ENCODE results near the gene TNFAIP8L3. TPM values are rescaled to one million over a fixed set of nuclear protein-coding genes. Genes with fewer than 3 reads are reported as not detected.

Gene TNFAIP8L3
- total and polyA plus RNA-seq, 7 donors = 0.52 to 47.3 (median 0.78) TPM

DNA sequence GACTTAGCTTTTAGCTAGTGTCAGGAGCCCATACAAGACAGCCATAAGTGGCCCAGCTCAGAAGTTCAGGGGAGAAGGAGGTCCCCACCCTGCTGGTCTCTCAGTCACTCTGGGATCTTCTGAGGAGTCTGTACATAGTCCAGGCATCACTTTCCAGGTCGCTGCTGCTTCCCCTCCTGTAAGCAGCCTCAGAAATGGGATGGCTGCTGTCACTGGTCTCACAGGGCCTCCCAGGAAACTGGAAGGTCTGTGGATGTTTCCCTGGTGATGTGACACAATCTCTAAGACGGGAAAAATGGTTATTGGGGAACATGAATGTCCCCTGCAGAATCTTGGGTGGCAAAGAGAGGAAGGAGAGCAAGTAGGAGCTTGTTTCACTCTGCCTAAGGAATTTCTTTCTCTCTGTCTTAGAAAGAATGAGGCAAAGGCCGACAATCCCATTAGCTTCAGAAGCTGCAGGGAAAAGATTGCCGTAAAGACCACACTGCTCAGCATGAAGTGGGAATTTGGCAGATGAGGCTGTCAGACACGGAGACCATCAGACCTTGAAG, 43.2 kb upstream of the TNFAIP8L3 start:
- TF ChIP-seq, protein P1, sequence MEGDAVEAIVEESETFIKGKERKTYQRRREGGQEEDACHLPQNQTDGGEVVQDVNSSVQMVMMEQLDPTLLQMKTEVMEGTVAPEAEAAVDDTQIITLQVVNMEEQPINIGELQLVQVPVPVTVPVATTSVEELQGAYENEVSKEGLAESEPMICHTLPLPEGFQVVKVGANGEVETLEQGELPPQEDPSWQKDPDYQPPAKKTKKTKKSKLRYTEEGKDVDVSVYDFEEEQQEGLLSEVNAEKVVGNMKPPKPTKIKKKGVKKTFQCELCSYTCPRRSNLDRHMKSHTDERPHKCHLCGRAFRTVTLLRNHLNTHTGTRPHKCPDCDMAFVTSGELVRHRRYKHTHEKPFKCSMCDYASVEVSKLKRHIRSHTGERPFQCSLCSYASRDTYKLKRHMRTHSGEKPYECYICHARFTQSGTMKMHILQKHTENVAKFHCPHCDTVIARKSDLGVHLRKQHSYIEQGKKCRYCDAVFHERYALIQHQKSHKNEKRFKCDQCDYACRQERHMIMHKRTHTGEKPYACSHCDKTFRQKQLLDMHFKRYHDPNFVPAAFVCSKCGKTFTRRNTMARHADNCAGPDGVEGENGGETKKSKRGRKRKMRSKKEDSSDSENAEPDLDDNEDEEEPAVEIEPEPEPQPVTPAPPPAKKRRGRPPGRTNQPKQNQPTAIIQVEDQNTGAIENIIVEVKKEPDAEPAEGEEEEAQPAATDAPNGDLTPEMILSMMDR (IDR thresholded peaks at IDR 0.05) = no peak
- Histone ChIP-seq H3K9me3 (peaks cover 9% of the 10 kb centered on the region), H3K27ac (no peak overlapping the region), H3K27me3 (ENCODE audit: insufficient read depth in 3 of 3, low read length in 2 of 3) (no peaks in the 10 kb centered on the region), H3K4me1 (no peaks in the 10 kb centered on the region), H3K36me3 (ENCODE audit: insufficient read depth in 1 of 2, low read depth in 1 of 2) (no peaks in the 10 kb centered on the region), H3K4me3 (no peak overlapping the region)
- intact Hi-C loops (cut with DNase I) = no loop called here
- no peak for DNase-seq
- WGBS, 3 donors = 41 to 48% (median 47%) methylated on average over 5 of the region's 5 CpGs
- no peak for ATAC-seq

DNA sequence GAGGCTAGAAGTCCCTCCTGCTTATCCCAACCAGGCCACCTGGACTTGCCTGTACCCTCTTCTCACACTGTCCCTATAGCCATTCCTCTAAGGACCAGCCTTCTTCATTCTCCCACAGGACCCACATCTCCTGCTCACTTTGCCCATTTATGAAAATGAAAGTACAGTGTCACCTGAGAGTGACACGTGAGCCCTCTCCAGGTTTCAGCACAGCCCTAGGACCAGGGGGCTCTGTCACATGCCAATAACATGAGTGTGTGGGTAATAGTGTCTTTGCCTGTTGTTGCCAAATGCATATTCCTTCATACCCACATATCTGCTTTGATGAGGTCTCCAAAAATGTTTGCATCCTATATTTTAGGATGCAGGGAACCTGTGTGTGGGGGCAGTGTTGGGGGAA, 42.3 kb upstream of the TNFAIP8L3 start:
- no peaks in the 10 kb centered on the region for H3K27me3 ChIP-seq (ENCODE audit: insufficient read depth in 3 of 3, low read length in 2 of 3)
- WGBS, 3 donors = 76 to 83% (median 79%) methylated on average over 1 of the region's 1 CpG
- intact Hi-C loops (cut with DNase I) = no loop called here
- H3K36me3 ChIP-seq (ENCODE audit: insufficient read depth in 1 of 2, low read depth in 1 of 2) = no peaks in the 10 kb centered on the region
- ATAC-seq (no peak), DNase-seq (no peak)
- H3K9me3 ChIP-seq = peaks cover 9% of the 10 kb centered on the region
- no peak overlapping the region for H3K27ac ChIP-seq
- TF ChIP-seq, protein P1 (IDR thresholded peaks at IDR 0.05) = no peak
- H3K4me3 ChIP-seq = no peak overlapping the region
- no peaks in the 10 kb centered on the region for H3K4me1 ChIP-seq

DNA sequence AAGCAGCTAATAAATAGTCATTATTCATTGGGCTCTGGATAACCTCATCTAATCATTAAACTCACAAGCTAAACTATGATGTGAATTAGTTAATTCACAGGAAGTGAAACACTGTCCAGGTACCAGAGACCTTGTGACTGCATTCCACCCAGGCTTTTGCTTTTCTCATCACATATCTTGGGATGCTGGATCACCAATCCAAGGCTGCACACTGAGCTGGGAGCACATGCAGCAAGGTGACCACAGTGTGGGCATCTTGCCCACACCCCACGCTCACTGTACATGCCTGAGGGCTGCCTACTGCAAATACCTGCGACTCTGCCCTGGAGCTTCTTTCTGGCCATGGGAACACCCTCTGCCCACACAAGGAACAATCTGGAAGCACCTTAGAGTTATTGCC, 40.6 kb upstream of the TNFAIP8L3 start:
- peaks cover under 1% of the 10 kb centered on the region for H3K9me3 ChIP-seq
- H3K36me3 ChIP-seq (ENCODE audit: insufficient read depth in 1 of 2, low read depth in 1 of 2) = no peaks in the 10 kb centered on the region
- intact Hi-C loops (cut with DNase I) = no loop called here
- TF ChIP-seq, protein P1 (IDR thresholded peaks at IDR 0.05) = no peak
- DNase-seq = no peak
- H3K27me3 ChIP-seq (ENCODE audit: insufficient read depth in 3 of 3, low read length in 2 of 3) = no peaks in the 10 kb centered on the region
- ATAC-seq = no peak
- H3K4me1 ChIP-seq = no peaks in the 10 kb centered on the region
- H3K4me3 ChIP-seq = no peak overlapping the region
- WGBS, 3 donors = 87 to 97% (median 92%) methylated on average over 2 of the region's 2 CpGs
- H3K27ac ChIP-seq = no peak overlapping the region

DNA sequence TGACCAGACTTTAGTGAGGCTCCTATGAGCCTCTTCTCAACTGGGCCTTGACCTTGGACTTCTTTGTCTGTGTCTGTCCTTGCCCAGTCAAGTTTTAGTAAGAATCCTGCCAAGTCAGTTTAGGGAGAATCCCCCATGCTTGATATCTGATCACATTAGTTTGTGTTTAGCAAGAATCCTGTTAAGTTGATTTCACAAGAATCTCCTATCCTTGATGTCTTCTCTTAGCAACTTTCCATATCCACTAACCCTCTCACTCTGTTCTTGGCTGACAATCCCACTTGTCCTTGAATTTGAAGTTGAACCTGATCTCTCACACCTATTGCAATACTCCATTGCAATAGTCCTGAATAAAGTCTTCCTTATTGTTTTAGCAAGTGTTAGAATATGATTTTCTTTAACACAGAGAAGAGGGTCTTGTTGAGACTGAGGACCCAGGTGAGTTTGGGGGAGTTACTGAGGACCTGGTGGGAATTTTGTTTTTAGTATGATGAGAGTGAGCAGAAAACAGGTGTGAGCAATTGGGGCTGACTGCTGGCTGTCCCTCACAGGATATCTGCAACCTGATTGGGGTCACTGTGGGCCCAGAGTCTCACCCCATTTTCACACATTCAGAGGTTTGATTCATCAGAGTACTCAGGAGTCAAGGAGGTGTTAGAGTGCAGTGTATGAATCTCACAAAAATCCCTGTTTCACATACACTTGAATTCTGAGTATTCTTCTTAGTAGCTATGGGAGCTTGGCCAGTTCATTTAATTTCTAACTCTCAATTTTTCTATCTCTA, 39.9 kb upstream of the TNFAIP8L3 start:
- H3K27me3 ChIP-seq (ENCODE audit: insufficient read depth in 3 of 3, low read length in 2 of 3) = no peaks in the 10 kb centered on the region
- no peak overlapping the region for H3K27ac ChIP-seq
- H3K4me3 ChIP-seq = no peak overlapping the region
- TF ChIP-seq, protein P1 (IDR thresholded peaks at IDR 0.05) = no peak
- H3K9me3 ChIP-seq = no peaks in the 10 kb centered on the region
- no peaks in the 10 kb centered on the region for H3K36me3 ChIP-seq (ENCODE audit: insufficient read depth in 1 of 2, low read depth in 1 of 2)
- no peak for ATAC-seq
- intact Hi-C loops (cut with DNase I) = no loop called here
- no peaks in the 10 kb centered on the region for H3K4me1 ChIP-seq
- DNase-seq = no peak

Data from psoas muscle (tissue), 8 donors.